Loucy (cell line): ENCODE results near the gene CD44.

Source experiments
- H2AFZ ChIP-seq: fragments of 200-600 bp; sonication (generic); 2 replicates; pipeline ENCODE4 v1.6.0; 2016; ENCODE audit warnings: antibody characterized with exemption, mild to moderate bottlenecking, low read length, moderate library complexity
- H3F3A ChIP-seq: fragments of 200-600 bp; 2 replicates; pipeline ENCODE4 v1.6.0; 2016; ENCODE audit warnings: antibody characterized with exemption, low read depth, mild to moderate bottlenecking
- H3K27me3 ChIP-seq: fragments of 200-600 bp; sonication (generic); 2 replicates; pipeline ENCODE4 v1.6.1; 2014; ENCODE audit warnings: low read length, mild to moderate bottlenecking; ENCODE audit not compliant: insufficient read depth, poor library complexity, severe bottlenecking
- H3K36me3 ChIP-seq: fragments of 200-600 bp; sonication (generic); 2 replicates; pipeline ENCODE4 v1.6.1; 2016; ENCODE audit warnings: low read length; ENCODE audit not compliant: insufficient read depth
- H3K4me1 ChIP-seq: fragments of 200-600 bp; sonication (generic); 2 replicates; pipeline ENCODE4 v1.5.1; 2014; ENCODE audit warnings: low read length, mild to moderate bottlenecking; ENCODE audit not compliant: insufficient read depth, poor library complexity, severe bottlenecking
- H3K4me2 ChIP-seq: fragments of 200-600 bp; sonication (generic); 2 replicates; pipeline ENCODE4 v1.6.0; 2014; ENCODE audit warnings: antibody characterized with exemption, low read length, low read depth, mild to moderate bottlenecking; ENCODE audit not compliant: poor library complexity, severe bottlenecking
- H3K4me3 ChIP-seq: fragments of 200-600 bp; sonication (generic); 2 replicates; pipeline ENCODE4 v1.5.1; 2014; ENCODE audit warnings: low read length, mild to moderate bottlenecking, mixed read lengths; ENCODE audit not compliant: poor library complexity, severe bottlenecking
- H3K79me2 ChIP-seq: fragments of 200-600 bp; sonication (generic); 2 replicates; pipeline ENCODE4 v1.6.1; 2014; ENCODE audit warnings: low read length; ENCODE audit not compliant: insufficient read depth
- H3K9ac ChIP-seq: fragments of 200-600 bp; sonication (generic); 2 replicates; pipeline ENCODE4 v1.6.0; 2014; ENCODE audit warnings: mild to moderate bottlenecking, low read depth, low read length, moderate library complexity; ENCODE audit not compliant: poor library complexity, severe bottlenecking
- H3K9me2 ChIP-seq: fragments of 200-600 bp; sonication (generic); replicated peaks from 2 replicates; pipeline ENCODE4 v1.6.1; 2016; ENCODE audit warnings: low read depth, low read length, mixed read lengths
- H3K9me3 ChIP-seq: fragments of 200-600 bp; sonication (generic); 2 replicates; pipeline ENCODE4 v1.6.1; 2014; ENCODE audit warnings: mild to moderate bottlenecking, antibody characterized with exemption, low read length, low read depth; ENCODE audit not compliant: insufficient read depth
- H4K20me1 ChIP-seq: fragments of 200-600 bp; sonication (generic); 2 replicates; pipeline ENCODE4 v1.6.0; 2014; ENCODE audit warnings: antibody characterized with exemption, low read length, mild to moderate bottlenecking; ENCODE audit not compliant: insufficient read depth, poor library complexity, severe bottlenecking
- EZH2phosphoT487 ChIP-seq: fragments of 200-600 bp; IDR thresholded peaks from 2 replicates; pipeline ENCODE4 v1.6.1; 2018; ENCODE audit warnings: antibody characterized with exemption, mild to moderate bottlenecking, moderate library complexity, borderline replicate concordance
- TF ChIP-seq, protein P1 (sequence below): fragments of 200-600 bp; sonication (generic); conservative IDR thresholded peaks from 2 replicates; pipeline ENCODE4 v1.5.1; 2014; ENCODE audit warnings: mild to moderate bottlenecking, antibody characterized with exemption, low read length

Gene CD44

DNA sequence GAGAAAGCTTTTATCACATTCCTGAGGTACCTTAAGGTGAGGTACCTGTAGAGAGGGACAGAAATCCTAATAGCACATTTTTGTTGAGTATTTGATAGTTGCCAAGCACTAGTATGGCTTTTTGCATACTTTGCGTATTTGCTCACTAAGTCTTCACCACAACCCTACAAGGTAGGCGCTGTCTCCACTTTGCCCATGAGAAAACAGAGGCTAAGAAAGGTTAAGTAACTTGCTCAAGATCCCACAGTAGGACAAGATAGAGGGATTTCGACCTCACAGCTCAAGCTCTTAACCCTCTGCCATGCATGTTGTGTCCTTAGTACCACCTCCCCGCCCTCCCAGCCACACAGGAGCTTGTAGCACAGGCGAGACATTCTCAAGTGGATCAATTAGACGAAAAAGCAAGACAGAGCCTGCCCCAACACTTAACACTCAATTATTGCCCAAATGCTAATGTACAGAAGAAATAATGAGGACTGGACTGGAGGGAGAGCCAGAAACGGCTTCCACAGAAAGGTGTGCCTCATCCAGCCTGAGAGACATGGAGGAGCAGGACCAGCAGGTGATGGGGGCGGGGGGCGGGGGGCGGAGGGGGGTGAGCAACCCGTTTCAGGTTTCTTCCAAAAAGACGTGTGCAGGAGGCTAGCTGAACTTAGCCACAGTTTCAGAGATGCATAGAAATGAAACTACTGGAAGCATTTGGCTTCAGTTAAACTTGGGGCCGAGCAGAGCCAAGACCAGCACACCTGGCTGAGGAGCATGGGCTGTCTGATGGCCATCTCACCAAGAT is 26.7 kb upstream of the CD44 start:
- no peaks in the 10 kb centered on the region for H3K27me3 ChIP-seq

DNA sequence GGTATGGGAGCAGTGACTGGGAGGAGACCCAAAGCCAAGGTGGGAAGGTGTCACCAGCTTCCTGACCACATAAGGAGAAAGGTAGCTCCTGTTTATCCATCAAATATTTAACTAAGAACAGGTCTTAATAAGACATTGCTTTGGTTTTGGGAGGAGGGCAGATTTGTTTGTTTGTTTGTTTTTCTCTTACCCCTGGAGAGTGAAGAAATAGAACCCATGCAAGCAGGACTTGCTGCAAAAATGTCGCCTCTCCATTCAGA is 26.2 kb upstream of the CD44 start:
- H3K36me3 ChIP-seq: no peaks in the 10 kb centered on the region
- H4K20me1 ChIP-seq: no peaks in the 10 kb centered on the region
- H3K9ac ChIP-seq: no peak overlapping the region
- no peak overlapping the region for H3K4me2 ChIP-seq
- no peaks in the 10 kb centered on the region for H3K9me3 ChIP-seq
- TF ChIP-seq EZH2phosphoT487: no peak
- TF ChIP-seq, protein P1, sequence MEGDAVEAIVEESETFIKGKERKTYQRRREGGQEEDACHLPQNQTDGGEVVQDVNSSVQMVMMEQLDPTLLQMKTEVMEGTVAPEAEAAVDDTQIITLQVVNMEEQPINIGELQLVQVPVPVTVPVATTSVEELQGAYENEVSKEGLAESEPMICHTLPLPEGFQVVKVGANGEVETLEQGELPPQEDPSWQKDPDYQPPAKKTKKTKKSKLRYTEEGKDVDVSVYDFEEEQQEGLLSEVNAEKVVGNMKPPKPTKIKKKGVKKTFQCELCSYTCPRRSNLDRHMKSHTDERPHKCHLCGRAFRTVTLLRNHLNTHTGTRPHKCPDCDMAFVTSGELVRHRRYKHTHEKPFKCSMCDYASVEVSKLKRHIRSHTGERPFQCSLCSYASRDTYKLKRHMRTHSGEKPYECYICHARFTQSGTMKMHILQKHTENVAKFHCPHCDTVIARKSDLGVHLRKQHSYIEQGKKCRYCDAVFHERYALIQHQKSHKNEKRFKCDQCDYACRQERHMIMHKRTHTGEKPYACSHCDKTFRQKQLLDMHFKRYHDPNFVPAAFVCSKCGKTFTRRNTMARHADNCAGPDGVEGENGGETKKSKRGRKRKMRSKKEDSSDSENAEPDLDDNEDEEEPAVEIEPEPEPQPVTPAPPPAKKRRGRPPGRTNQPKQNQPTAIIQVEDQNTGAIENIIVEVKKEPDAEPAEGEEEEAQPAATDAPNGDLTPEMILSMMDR: no peak
- no peaks in the 10 kb centered on the region for H3F3A ChIP-seq
- no peaks in the 10 kb centered on the region for H3K27me3 ChIP-seq
- peaks cover 41% of the 10 kb centered on the region for H3K4me1 ChIP-seq
- H3K4me3 ChIP-seq: no peak overlapping the region
- no peak overlapping the region for H2AFZ ChIP-seq
- H3K79me2 ChIP-seq: no peaks in the 10 kb centered on the region
- no peaks in the 10 kb centered on the region for H3K9me2 ChIP-seq

More for the DNA sequence above, 26.7 kb upstream of the CD44 start:
- no peaks in the 10 kb centered on the region for H3K9me3 ChIP-seq
- no peaks in the 10 kb centered on the region for H4K20me1 ChIP-seq
- H3K4me1 ChIP-seq: peaks cover 47% of the 10 kb centered on the region
- no peak overlapping the region for H3K4me3 ChIP-seq
- no peak overlapping the region for H2AFZ ChIP-seq
- H3F3A ChIP-seq: no peaks in the 10 kb centered on the region
- TF ChIP-seq, protein P1: no peak
- TF ChIP-seq EZH2phosphoT487: no peak
- no peaks in the 10 kb centered on the region for H3K36me3 ChIP-seq
- H3K4me2 ChIP-seq: no peak overlapping the region
- no peak overlapping the region for H3K9ac ChIP-seq
- no peaks in the 10 kb centered on the region for H3K79me2 ChIP-seq
- no peaks in the 10 kb centered on the region for H3K9me2 ChIP-seq

DNA sequence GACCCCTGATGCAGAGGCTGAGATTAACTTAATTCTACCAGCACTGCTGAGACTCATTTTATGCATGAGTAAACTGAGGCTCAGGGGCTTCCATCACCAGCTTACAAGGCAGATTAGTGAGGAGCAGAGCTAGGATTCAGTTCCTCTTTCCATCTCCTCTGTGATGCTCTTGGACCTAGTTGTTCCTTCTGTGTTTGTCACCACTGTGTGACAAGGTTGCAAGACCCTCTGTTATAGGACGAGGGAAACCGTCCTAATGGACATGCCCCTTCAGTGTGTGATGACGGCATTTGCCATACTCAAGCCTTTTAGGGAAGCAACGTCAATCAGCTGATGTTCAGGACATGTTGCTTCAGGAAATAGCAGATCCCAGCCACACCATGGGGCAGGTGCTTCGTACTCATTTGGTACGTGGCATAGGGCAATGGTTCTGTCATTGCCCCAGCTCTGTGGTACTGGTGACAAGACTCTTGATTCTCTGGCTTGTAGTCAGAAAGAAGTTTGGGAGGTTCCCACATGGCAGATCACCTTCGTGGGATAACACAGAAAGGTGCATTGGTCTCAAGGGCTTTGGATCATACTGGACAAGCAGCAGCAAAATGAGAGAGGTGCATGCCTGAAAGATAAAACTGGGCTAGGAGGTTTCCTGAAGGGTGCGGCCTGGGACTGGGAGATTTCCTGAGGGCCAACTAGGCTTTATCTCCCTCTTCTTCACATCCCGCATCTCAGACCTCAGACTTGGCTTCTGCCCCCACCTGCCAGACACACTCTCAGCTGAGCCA is 23.9 kb upstream of the CD44 start:
- no peaks in the 10 kb centered on the region for H3K27me3 ChIP-seq
- H3K4me2 ChIP-seq: no peak overlapping the region
- H3K79me2 ChIP-seq: no peaks in the 10 kb centered on the region
- H3K4me3 ChIP-seq: no peak overlapping the region
- TF ChIP-seq, protein P1: no peak
- TF ChIP-seq EZH2phosphoT487: no peak
- H4K20me1 ChIP-seq: no peaks in the 10 kb centered on the region
- H3K9me2 ChIP-seq: no peaks in the 10 kb centered on the region
- H3K4me1 ChIP-seq: peaks cover 18% of the 10 kb centered on the region
- H3K9me3 ChIP-seq: no peaks in the 10 kb centered on the region
- H3F3A ChIP-seq: no peaks in the 10 kb centered on the region
- no peak overlapping the region for H3K9ac ChIP-seq
- no peak overlapping the region for H2AFZ ChIP-seq
- no peaks in the 10 kb centered on the region for H3K36me3 ChIP-seq
